PC-3 (cell line): Measurements from ENCODE around the gene RHOBTB1.

ENCODE experiments used
- EZH2 ChIP-seq: fragments of 300-600 bp; sonication (generic); IDR thresholded peaks from one replicate; pipeline ENCODE4 v1.6.1; 2017; ENCODE audit warnings: antibody characterized with exemption, mild to moderate bottlenecking, low read length; ENCODE audit not compliant: unreplicated experiment
- EZH2phosphoT487 ChIP-seq: fragments of 300-600 bp; sonication (generic); IDR thresholded peaks from 2 replicates; pipeline ENCODE4 v1.6.1; 2018; ENCODE audit warnings: mild to moderate bottlenecking, antibody characterized with exemption, low read length, borderline replicate concordance
- TF ChIP-seq, protein P1 (sequence below): fragments of 300-600 bp; sonication (generic); conservative IDR thresholded peaks from 2 replicates; pipeline ENCODE4 v1.5.1; 2017; ENCODE audit warnings: antibody characterized with exemption, low read depth, mild to moderate bottlenecking, low read length

DNA sequence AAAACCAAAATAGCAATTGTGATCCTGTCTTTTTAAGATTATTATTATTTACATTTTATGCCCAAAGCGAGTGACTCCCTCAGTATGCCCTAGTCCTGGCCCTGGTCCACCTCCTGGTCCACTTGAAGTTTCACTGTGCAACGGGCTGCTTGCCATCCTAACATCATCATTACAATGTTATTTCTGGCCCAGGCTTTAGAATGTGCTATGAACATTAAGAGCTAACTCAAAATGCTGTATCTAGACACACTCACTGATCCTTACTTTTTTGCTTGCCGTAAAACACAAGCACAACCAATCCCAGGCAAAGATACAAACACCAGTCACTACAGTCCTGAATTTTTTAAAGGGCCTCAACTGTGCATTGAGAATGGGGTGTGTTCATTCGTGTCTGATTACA lies 38.4 kb downstream of the RHOBTB1 start:
- TF ChIP-seq, protein P1, sequence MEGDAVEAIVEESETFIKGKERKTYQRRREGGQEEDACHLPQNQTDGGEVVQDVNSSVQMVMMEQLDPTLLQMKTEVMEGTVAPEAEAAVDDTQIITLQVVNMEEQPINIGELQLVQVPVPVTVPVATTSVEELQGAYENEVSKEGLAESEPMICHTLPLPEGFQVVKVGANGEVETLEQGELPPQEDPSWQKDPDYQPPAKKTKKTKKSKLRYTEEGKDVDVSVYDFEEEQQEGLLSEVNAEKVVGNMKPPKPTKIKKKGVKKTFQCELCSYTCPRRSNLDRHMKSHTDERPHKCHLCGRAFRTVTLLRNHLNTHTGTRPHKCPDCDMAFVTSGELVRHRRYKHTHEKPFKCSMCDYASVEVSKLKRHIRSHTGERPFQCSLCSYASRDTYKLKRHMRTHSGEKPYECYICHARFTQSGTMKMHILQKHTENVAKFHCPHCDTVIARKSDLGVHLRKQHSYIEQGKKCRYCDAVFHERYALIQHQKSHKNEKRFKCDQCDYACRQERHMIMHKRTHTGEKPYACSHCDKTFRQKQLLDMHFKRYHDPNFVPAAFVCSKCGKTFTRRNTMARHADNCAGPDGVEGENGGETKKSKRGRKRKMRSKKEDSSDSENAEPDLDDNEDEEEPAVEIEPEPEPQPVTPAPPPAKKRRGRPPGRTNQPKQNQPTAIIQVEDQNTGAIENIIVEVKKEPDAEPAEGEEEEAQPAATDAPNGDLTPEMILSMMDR, result no peak
- TF ChIP-seq EZH2 (no peak), EZH2phosphoT487 (no peak)
